Calu3 (cell line): ENCODE data around the gene PRR29. TPM values are rescaled to one million over a fixed set of nuclear protein-coding genes. Genes with fewer than 3 reads are reported as not detected.

Source experiments
- BruUV-seq: library from RNA; stranded (reverse); fragments of 400-500 nt; replicated peaks from 2 replicates; lab custom pipeline; 2021; lab: Mats Ljungman, UMichigan
- CTCF ChIA-PET: fragments of 300-600 bp; sonication (Branson Sonifier 250); formaldehyde crosslinking; loops from one replicate; lab custom pipeline; 2022; ENCODE audit warnings: antibody characterized with exemption; lab: Charles Lee
- DNase-seq: peaks from one replicate; pipeline ENCODE4 v3.0.0; 2022
- H3K27ac Mint-ChIP-seq: one replicate; pipeline ENCODE4 v1.8.0; 2022; ENCODE audit warnings: mixed read lengths; ENCODE audit not compliant: unreplicated experiment
- H3K27me3 Mint-ChIP-seq: one replicate; pipeline ENCODE4 v1.8.0; 2022; ENCODE audit warnings: mixed read lengths; ENCODE audit not compliant: unreplicated experiment
- H3K36me3 Mint-ChIP-seq: one replicate; pipeline ENCODE4 v1.8.0; 2022; ENCODE audit warnings: mild to moderate bottlenecking, moderate library complexity, mixed read lengths; ENCODE audit not compliant: insufficient read depth, unreplicated experiment
- H3K4me1 Mint-ChIP-seq: one replicate; pipeline ENCODE4 v1.8.0; 2022; ENCODE audit warnings: mild to moderate bottlenecking, low read depth, mixed read lengths; ENCODE audit not compliant: unreplicated experiment
- H3K4me3 Mint-ChIP-seq: one replicate; pipeline ENCODE4 v1.8.0; 2022; ENCODE audit warnings: mild to moderate bottlenecking, low read depth, moderate library complexity, mixed read lengths; ENCODE audit not compliant: unreplicated experiment
- H3K9me3 Mint-ChIP-seq: one replicate; pipeline ENCODE4 v1.8.0; 2022; ENCODE audit warnings: low read depth, mixed read lengths; ENCODE audit not compliant: unreplicated experiment
- intact Hi-C: fragments of 100-400 bp; cut with micrococcal nuclease; formaldehyde crosslinking; loops from one replicate; pipeline ENCODE4 v1.10.0; 2022; ENCODE audit not compliant: unreplicated experiment
- total RNA-seq: library from RNA; stranded (reverse); gene quantifications from 2 replicates; pipeline ENCODE4 v1.2.3, GENCODE V29; 2022
- TF ChIP-seq, protein P1 (sequence below): fragments of 200-600 bp; IDR thresholded peaks from one replicate; pipeline ENCODE4 v1.8.0; 2022; ENCODE audit warnings: antibody characterized with exemption; ENCODE audit not compliant: unreplicated experiment

The PRR29 gene
- total RNA-seq, 1 experiment from 2014 or later, result 0.61 TPM

DNA sequence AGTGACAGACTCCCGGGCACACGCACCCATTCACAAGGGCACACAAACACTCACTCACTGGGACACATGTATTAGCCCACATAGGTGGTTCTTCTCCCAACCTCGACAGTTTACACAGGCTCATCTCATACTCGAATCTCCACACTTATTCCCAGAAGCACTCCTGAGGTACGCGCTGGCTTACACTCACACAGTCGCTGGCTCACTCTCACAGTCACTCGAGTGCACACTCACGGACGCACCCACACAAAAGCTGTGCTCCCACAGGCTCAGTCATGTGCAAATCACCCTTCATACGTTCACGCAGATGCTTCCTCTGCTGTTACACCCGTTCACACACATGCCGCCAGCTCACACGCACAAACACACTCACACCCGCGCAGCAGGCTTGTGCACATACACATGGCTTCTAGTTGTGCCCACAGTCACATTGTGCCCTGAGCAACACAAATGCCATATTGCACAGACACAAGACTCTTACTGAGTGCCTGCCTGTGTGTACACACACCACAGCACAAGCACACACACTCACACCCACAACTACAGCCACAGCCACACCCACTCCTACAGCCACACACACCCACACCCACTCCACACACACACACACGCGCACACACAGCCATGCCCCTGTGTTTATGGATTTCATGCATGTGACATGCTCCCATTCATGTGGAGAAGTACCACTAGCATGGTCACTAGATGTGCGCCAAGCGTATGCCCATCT is 8.4 kb upstream of the PRR29 start:
- no peaks in the 10 kb centered on the region for H3K4me1 Mint-ChIP-seq
- no peak for DNase-seq
- peaks cover 54% of the 10 kb centered on the region for H3K27me3 Mint-ChIP-seq
- H3K27ac Mint-ChIP-seq, result no peak overlapping the region
- intact Hi-C loops, result no loop called here
- H3K4me3 Mint-ChIP-seq, result no peak overlapping the region
- H3K36me3 Mint-ChIP-seq, result peaks cover 5% of the 10 kb centered on the region
- no peaks in the 10 kb centered on the region for H3K9me3 Mint-ChIP-seq
- TF ChIP-seq, protein P1, sequence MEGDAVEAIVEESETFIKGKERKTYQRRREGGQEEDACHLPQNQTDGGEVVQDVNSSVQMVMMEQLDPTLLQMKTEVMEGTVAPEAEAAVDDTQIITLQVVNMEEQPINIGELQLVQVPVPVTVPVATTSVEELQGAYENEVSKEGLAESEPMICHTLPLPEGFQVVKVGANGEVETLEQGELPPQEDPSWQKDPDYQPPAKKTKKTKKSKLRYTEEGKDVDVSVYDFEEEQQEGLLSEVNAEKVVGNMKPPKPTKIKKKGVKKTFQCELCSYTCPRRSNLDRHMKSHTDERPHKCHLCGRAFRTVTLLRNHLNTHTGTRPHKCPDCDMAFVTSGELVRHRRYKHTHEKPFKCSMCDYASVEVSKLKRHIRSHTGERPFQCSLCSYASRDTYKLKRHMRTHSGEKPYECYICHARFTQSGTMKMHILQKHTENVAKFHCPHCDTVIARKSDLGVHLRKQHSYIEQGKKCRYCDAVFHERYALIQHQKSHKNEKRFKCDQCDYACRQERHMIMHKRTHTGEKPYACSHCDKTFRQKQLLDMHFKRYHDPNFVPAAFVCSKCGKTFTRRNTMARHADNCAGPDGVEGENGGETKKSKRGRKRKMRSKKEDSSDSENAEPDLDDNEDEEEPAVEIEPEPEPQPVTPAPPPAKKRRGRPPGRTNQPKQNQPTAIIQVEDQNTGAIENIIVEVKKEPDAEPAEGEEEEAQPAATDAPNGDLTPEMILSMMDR, result no peak
- CTCF ChIA-PET, result interaction anchor here (1.0 kb wide), 1 partner anchor 39 kb away, joined by 3 read pairs; no protein-coding TSS in a partner anchor
- no TSS peak for BruUV-seq

DNA sequence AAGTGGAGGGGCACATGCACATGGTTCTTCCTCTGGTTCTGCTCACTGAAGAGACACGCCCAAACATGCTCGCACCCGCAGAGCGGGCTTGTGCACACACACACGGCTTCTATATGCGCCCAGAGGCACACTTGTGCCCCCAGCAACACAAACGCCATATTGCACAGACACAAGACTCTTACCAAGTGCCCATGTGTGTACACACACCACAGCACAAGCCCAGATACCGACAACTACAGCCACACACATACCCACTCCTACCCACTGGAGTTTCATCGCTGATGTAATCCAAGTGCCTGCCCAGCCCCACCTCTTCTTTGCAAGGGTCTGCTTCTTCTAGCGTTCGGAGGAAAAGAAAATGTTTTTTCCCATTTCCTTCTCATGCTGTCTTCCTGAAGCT is 6.5 kb upstream of the PRR29 start:
- Mint-ChIP-seq H3K4me1 (no peaks in the 10 kb centered on the region), H3K36me3 (no peaks in the 10 kb centered on the region), H3K27me3 (peaks cover 71% of the 10 kb centered on the region), H3K4me3 (no peak overlapping the region), H3K9me3 (no peaks in the 10 kb centered on the region), H3K27ac (no peak overlapping the region)
- CTCF ChIA-PET, result no interaction called here
- BruUV-seq, result no TSS peak
- TF ChIP-seq, protein P1, result no peak
- intact Hi-C loops, result no loop called here
- no peak for DNase-seq

DNA sequence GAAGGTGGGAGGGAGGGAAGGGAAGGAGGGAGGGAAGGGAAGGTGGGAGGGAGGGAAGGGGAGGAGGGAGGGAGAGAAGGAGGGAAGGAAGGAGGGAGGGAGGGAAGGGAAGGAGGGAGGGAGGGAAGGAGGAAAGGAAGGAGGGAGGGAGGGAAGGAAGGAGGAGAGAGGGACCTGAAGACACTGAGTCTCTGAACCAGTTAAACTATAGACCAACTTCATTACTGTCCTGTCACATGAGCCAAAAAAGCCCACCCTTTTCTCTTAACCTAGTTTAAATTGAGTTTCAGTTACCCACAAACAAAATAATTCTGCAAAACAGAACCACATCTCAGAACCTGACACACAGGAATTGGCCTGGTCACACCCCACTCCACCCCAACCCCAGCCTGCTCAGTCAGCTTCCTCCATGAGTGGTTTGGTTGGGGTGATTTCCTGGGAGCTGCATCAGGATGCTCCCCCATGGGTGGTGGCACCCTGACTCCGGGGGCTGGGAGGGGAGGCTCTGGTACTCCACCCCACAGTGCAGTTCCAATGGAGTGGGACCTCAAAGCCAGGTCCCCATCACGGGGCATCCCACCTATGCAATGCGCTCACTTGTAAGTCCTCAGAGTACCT is 4.7 kb upstream of the PRR29 start:
- Mint-ChIP-seq H3K27ac (no peak overlapping the region), H3K9me3 (no peaks in the 10 kb centered on the region), H3K27me3 (peaks cover 82% of the 10 kb centered on the region), H3K36me3 (peaks cover 8% of the 10 kb centered on the region), H3K4me3 (no peak overlapping the region), H3K4me1 (no peaks in the 10 kb centered on the region)
- CTCF ChIA-PET, result interaction anchor here (0.6 kb wide), 1 partner anchor 225 kb away, joined by 6 read pairs; no protein-coding TSS in a partner anchor
- TF ChIP-seq, protein P1, result no peak
- no TSS peak for BruUV-seq
- no peak for DNase-seq
- intact Hi-C loops, result no loop called here

DNA sequence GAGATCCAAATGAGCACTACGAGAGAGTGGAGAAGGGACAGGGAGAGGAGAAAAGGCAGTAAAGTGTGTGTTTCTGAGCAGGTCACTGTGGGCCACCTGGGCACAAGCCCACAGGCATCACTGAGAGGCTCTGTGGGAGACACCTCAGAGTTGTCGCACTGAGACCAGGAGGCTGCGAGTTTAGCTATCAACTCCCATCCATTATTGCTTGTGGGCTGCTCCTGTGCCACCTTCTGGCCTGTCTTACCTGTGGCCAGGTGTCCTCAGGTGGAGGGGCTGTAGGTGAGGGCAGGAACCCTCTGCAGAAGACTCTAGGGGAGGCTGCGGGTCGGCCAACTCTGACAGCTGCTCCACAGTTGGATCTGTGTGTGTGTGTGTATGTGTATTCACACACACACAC is 2.5 kb upstream of the PRR29 start:
- Mint-ChIP-seq H3K9me3 (no peaks in the 10 kb centered on the region), H3K4me3 (no peak overlapping the region), H3K27me3 (peaks cover 75% of the 10 kb centered on the region), H3K36me3 (peaks cover 17% of the 10 kb centered on the region), H3K4me1 (no peaks in the 10 kb centered on the region), H3K27ac (no peak overlapping the region)
- CTCF ChIA-PET, result no interaction called here
- no peak for DNase-seq
- intact Hi-C loops, result no loop called here
- BruUV-seq, result no TSS peak
- TF ChIP-seq, protein P1, result no peak
